HAP-1 (cell line): ENCODE data around the gene ADGRL3.
A peak's percentile ranks its signal among the peaks of the same experiment; 100 is the strongest.
"Not testable (repeated sequence)": the region's sequence is repeated elsewhere in the genome, so short reads cannot be mapped to it uniquely, and the experiment has no call there.

ENCODE experiments used
- DNase-seq, 2 experiments: peaks; one replicate each; pipeline ENCODE4 v3.0.0-alpha.2; 2016 to 2020; ENCODE audit warnings: low spot score in 2 of 2
- H3K27me3 ChIP-seq: fragments of 250-450 bp; sonication (Bioruptor Pico); 2 replicates; pipeline ENCODE4 v1.5.1; 2020; ENCODE audit warnings: low read depth, mild to moderate bottlenecking, moderate library complexity
- H3K36me3 ChIP-seq: fragments of 250-450 bp; sonication (Bioruptor Pico); replicated peaks from 2 replicates; pipeline ENCODE4 v1.5.1; 2020; ENCODE audit warnings: mild to moderate bottlenecking
- H3K4me1 ChIP-seq: fragments of 250-450 bp; sonication (Bioruptor Pico); 2 replicates; pipeline ENCODE4 v1.5.1; 2020; ENCODE audit warnings: mild to moderate bottlenecking
- H3K4me3 ChIP-seq: fragments of 250-450 bp; sonication (Bioruptor Pico); 2 replicates; pipeline ENCODE4 v1.5.1; 2020; ENCODE audit warnings: mild to moderate bottlenecking, moderate library complexity
- H3K9me3 ChIP-seq: fragments of 250-450 bp; sonication (Bioruptor Pico); 2 replicates; pipeline ENCODE4 v1.5.1; 2020; ENCODE audit warnings: mild to moderate bottlenecking, moderate library complexity
- in situ Hi-C: fragments of 300-500 bp; cut with MboI; formaldehyde crosslinking; loops from 3 replicates; pipeline ENCODE4 v1.14.3; 2020; ENCODE audit warnings: low sequenced_read_pairs, inconsistent platforms, mixed read lengths

The ADGRL3 gene

GRCh38 chr4:61199873-61200186, 296 bp upstream of the ADGRL3 start:
- DNase-seq: no peak
- Histone ChIP-seq H3K4me1 (peaks cover 9% of the 10 kb centered on the region), H3K36me3 (no peaks in the 10 kb centered on the region), H3K4me3 (peak overlapping the region; percentile 58), H3K27me3 (no peaks in the 10 kb centered on the region; the same call in 1 of the 2 replicates), H3K9me3 (no peaks in the 10 kb centered on the region)
- in situ Hi-C loops: no loop called here

GRCh38 chr4:61200916-61201526, 895 bp downstream of the ADGRL3 start:
- H3K4me1 ChIP-seq: peaks cover 14% of the 10 kb centered on the region
- no peaks in the 10 kb centered on the region for H3K9me3 ChIP-seq
- peak overlapping the region; percentile 58 for H3K4me3 ChIP-seq
- H3K27me3 ChIP-seq: no peaks in the 10 kb centered on the region; the same call in 1 of the 2 replicates
- peak; percentile 30 to 62 for DNase-seq
- no peaks in the 10 kb centered on the region for H3K36me3 ChIP-seq
- in situ Hi-C loops: no loop called here

GRCh38 chr4:61201561-61201960, 1.4 kb downstream of the ADGRL3 start:
- Histone ChIP-seq H3K36me3 (no peaks in the 10 kb centered on the region), H3K9me3 (no peaks in the 10 kb centered on the region), H3K27me3 (no peaks in the 10 kb centered on the region; the same call in 1 of the 2 replicates), H3K4me1 (peaks cover 14% of the 10 kb centered on the region), H3K4me3 (peak overlapping the region; percentile 58)
- in situ Hi-C loops: no loop called here
- peak in 1 of 2 experiments; percentile 41 for DNase-seq

- Histone ChIP-seq H3K27me3 (no peaks in the 10 kb centered on the region; the same call in 1 of the 2 replicates), H3K36me3 (no peaks in the 10 kb centered on the region), H3K9me3 (no peaks in the 10 kb centered on the region), H3K4me1 (peaks cover 14% of the 10 kb centered on the region), H3K4me3 (peak overlapping the region; percentile 58)
- peak; percentile 6 to 52 for DNase-seq
- in situ Hi-C loops: no loop called here
Measured at GRCh38 chr4:61201961-61202637, 2.0 kb downstream of the ADGRL3 start.

GRCh38 chr4:61202638-61203435, 2.7 kb downstream of the ADGRL3 start:
- Histone ChIP-seq H3K36me3 (no peaks in the 10 kb centered on the region), H3K4me3 (peak overlapping the region; percentile 58), H3K4me1 (peaks cover 14% of the 10 kb centered on the region), H3K9me3 (no peaks in the 10 kb centered on the region), H3K27me3 (no peaks in the 10 kb centered on the region; the same call in 1 of the 2 replicates)
- peak; percentile 49 to 58 for DNase-seq
- in situ Hi-C loops: no loop called here

- DNase-seq: no peak
- Histone ChIP-seq H3K36me3 (no peaks in the 10 kb centered on the region), H3K4me1 (peaks cover 14% of the 10 kb centered on the region), H3K4me3 (peak overlapping the region; percentile 58), H3K9me3 (no peaks in the 10 kb centered on the region), H3K27me3 (no peaks in the 10 kb centered on the region)
- in situ Hi-C loops: no loop called here
Measured at GRCh38 chr4:61203436-61203790, 3.3 kb downstream of the ADGRL3 start.

GRCh38 chr4:61204353-61205060, 4.4 kb downstream of the ADGRL3 start:
- no peak overlapping the region for H3K4me3 ChIP-seq
- H3K9me3 ChIP-seq: no peaks in the 10 kb centered on the region
- H3K36me3 ChIP-seq: no peaks in the 10 kb centered on the region
- H3K27me3 ChIP-seq: no peaks in the 10 kb centered on the region
- H3K4me1 ChIP-seq: peaks cover 14% of the 10 kb centered on the region
- in situ Hi-C loops: no loop called here
- DNase-seq: peak in 1 of 2 experiments; percentile 63

- Histone ChIP-seq H3K36me3 (no peaks in the 10 kb centered on the region), H3K27me3 (no peaks in the 10 kb centered on the region), H3K4me3 (no peak overlapping the region), H3K9me3 (no peaks in the 10 kb centered on the region), H3K4me1 (peaks cover 14% of the 10 kb centered on the region)
- DNase-seq: no peak
- in situ Hi-C loops: no loop called here
Measured at GRCh38 chr4:61205066-61205465, 4.9 kb downstream of the ADGRL3 start.

GRCh38 chr4:61207156-61207555, 7.0 kb downstream of the ADGRL3 start:
- DNase-seq, H3K36me3 ChIP-seq, H3K27me3 ChIP-seq, in situ Hi-C loops, H3K9me3 ChIP-seq, H3K4me3 ChIP-seq: not testable (repeated sequence)
- H3K4me1 ChIP-seq: peaks cover 14% of the 10 kb centered on the region

GRCh38 chr4:61210186-61210939, 10.2 kb downstream of the ADGRL3 start:
- H3K9me3 ChIP-seq: no peaks in the 10 kb centered on the region
- no peak for DNase-seq
- no peaks in the 10 kb centered on the region; the same call in 1 of the 2 replicates for H3K4me1 ChIP-seq
- H3K36me3 ChIP-seq: no peaks in the 10 kb centered on the region
- H3K4me3 ChIP-seq: no peak overlapping the region
- in situ Hi-C loops: no loop called here
- no peaks in the 10 kb centered on the region for H3K27me3 ChIP-seq

GRCh38 chr4:61211781-61212180, 11.7 kb downstream of the ADGRL3 start:
- Histone ChIP-seq H3K27me3 (no peaks in the 10 kb centered on the region), H3K4me1 (no peaks in the 10 kb centered on the region), H3K9me3 (no peaks in the 10 kb centered on the region), H3K36me3 (no peaks in the 10 kb centered on the region), H3K4me3 (no peak overlapping the region)
- DNase-seq: no peak
- in situ Hi-C loops: no loop called here

- H3K4me3 ChIP-seq: no peak overlapping the region
- no peaks in the 10 kb centered on the region for H3K4me1 ChIP-seq
- no peaks in the 10 kb centered on the region for H3K9me3 ChIP-seq
- H3K27me3 ChIP-seq: no peaks in the 10 kb centered on the region
- no peaks in the 10 kb centered on the region for H3K36me3 ChIP-seq
- in situ Hi-C loops: no loop called here
- no peak for DNase-seq
Measured at GRCh38 chr4:61212788-61213187, 12.7 kb downstream of the ADGRL3 start.

GRCh38 chr4:61214680-61215079, 14.6 kb downstream of the ADGRL3 start:
- no peak for DNase-seq
- Histone ChIP-seq H3K4me3 (no peak overlapping the region), H3K9me3 (no peaks in the 10 kb centered on the region), H3K4me1 (no peaks in the 10 kb centered on the region), H3K36me3 (no peaks in the 10 kb centered on the region), H3K27me3 (no peaks in the 10 kb centered on the region)
- in situ Hi-C loops: no loop called here
